SJCRH30 (cell line): ENCODE results near the gene PDLIM7. TPM values are rescaled to one million over a fixed set of nuclear protein-coding genes. Genes with fewer than 3 reads are reported as not detected.

Experiments used
- DNase-seq, 2 experiments: peaks; one replicate each; pipeline ENCODE4 v3.0.0-alpha.2; 2015 to 2020
- H3K27ac ChIP-seq: fragments of 250-450 bp; sonication (Bioruptor Pico); 2 replicates; pipeline ENCODE4 v1.5.1; 2020; ENCODE audit warnings: mild to moderate bottlenecking, moderate library complexity
- H3K27me3 ChIP-seq: fragments of 250-450 bp; sonication (Bioruptor Pico); 2 replicates; pipeline ENCODE4 v1.5.1; 2020; ENCODE audit warnings: mild to moderate bottlenecking, moderate library complexity
- H3K36me3 ChIP-seq: fragments of 250-450 bp; sonication (Bioruptor Pico); 2 replicates; pipeline ENCODE4 v1.5.1; 2020; ENCODE audit warnings: mild to moderate bottlenecking, moderate library complexity
- H3K4me1 ChIP-seq: fragments of 250-450 bp; sonication (Bioruptor Pico); 2 replicates; pipeline ENCODE4 v1.5.1; 2020; ENCODE audit warnings: mild to moderate bottlenecking, moderate library complexity
- H3K4me3 ChIP-seq: fragments of 250-450 bp; sonication (Bioruptor Pico); 2 replicates; pipeline ENCODE4 v1.5.1; 2020; ENCODE audit warnings: mild to moderate bottlenecking, moderate library complexity
- H3K9me3 ChIP-seq: fragments of 250-450 bp; sonication (Bioruptor Pico); replicated peaks from 2 replicates; pipeline ENCODE4 v1.5.1; 2020; ENCODE audit warnings: mild to moderate bottlenecking, moderate library complexity
- total RNA-seq: library from RNA; depleted of rRNA; stranded (reverse); fragments of >200 nt; shearing (Covaris generic); gene quantifications from 2 replicates; pipeline ENCODE4 v1.2.3, GENCODE V29; 2014; rRNA removed

Gene PDLIM7
- total RNA-seq, 1 experiment from 2014 or later: 68.5 TPM

- H3K36me3 ChIP-seq: peaks cover 53% of the 10 kb centered on the region
- H3K9me3 ChIP-seq: no peaks in the 10 kb centered on the region
- no peak for DNase-seq
- no peaks in the 10 kb centered on the region for H3K27me3 ChIP-seq
- no peak overlapping the region for H3K4me3 ChIP-seq
- H3K4me1 ChIP-seq: no peaks in the 10 kb centered on the region
- no peak overlapping the region for H3K27ac ChIP-seq
These were observed 59.8 kb downstream of the PDLIM7 start for GRCh38 chr5:177437623-177438022.

- Histone ChIP-seq H3K4me1 (no peaks in the 10 kb centered on the region), H3K27me3 (no peaks in the 10 kb centered on the region), H3K4me3 (no peak overlapping the region), H3K9me3 (no peaks in the 10 kb centered on the region), H3K36me3 (peaks cover 58% of the 10 kb centered on the region), H3K27ac (no peak overlapping the region)
- DNase-seq: no peak
These were observed 61.4 kb downstream of the PDLIM7 start for GRCh38 chr5:177435847-177436536.

GRCh38 chr5:177434942-177435738, 62.3 kb downstream of the PDLIM7 start:
- Histone ChIP-seq H3K4me1 (peaks cover 4% of the 10 kb centered on the region), H3K27ac (no peak overlapping the region)
- no peak for DNase-seq

GRCh38 chr5:177434437-177434836, 63.0 kb downstream of the PDLIM7 start:
- peaks cover 10% of the 10 kb centered on the region for H3K4me1 ChIP-seq
- peaks cover 59% of the 10 kb centered on the region for H3K36me3 ChIP-seq
- no peak overlapping the region for H3K4me3 ChIP-seq
- no peak overlapping the region for H3K27ac ChIP-seq
- no peaks in the 10 kb centered on the region for H3K27me3 ChIP-seq
- no peaks in the 10 kb centered on the region for H3K9me3 ChIP-seq
- no peak for DNase-seq

More at GRCh38 chr5:177434942-177435738, 62.3 kb downstream of the PDLIM7 start:
- no peaks in the 10 kb centered on the region for H3K9me3 ChIP-seq
- H3K36me3 ChIP-seq: peaks cover 62% of the 10 kb centered on the region
- no peak overlapping the region for H3K4me3 ChIP-seq
- no peaks in the 10 kb centered on the region for H3K27me3 ChIP-seq

GRCh38 chr5:177433658-177434217, 63.7 kb downstream of the PDLIM7 start:
- Histone ChIP-seq H3K4me3 (no peak overlapping the region), H3K36me3 (peaks cover 55% of the 10 kb centered on the region), H3K27ac (no peak overlapping the region), H3K4me1 (peaks cover 14% of the 10 kb centered on the region), H3K9me3 (no peaks in the 10 kb centered on the region), H3K27me3 (no peaks in the 10 kb centered on the region)
- DNase-seq: no peak

Other genes starting within 250 kb of the PDLIM7 start
- gene RAB24, start 193.9 kb downstream of the PDLIM7 start, total RNA-seq: 24.1 and 25.4 TPM in 2 replicates
- 226 and 259 TPM in 2 replicates for gene PRELID1, start 193.8 kb downstream of the PDLIM7 start, total RNA-seq
- 36.6 and 37.6 TPM in 2 replicates for gene MXD3, start 185.7 kb downstream of the PDLIM7 start, total RNA-seq
- gene LMAN2, start 145.9 kb downstream of the PDLIM7 start, total RNA-seq: 144 and 156 TPM in 2 replicates
- gene RGS14, start 139.7 kb downstream of the PDLIM7 start, total RNA-seq: 4.0 and 4.8 TPM in 2 replicates
- not detected in 2 replicates for gene SLC34A1, start 113.2 kb downstream of the PDLIM7 start, total RNA-seq
- not detected in 2 replicates for gene PFN3, start 96.9 kb downstream of the PDLIM7 start, total RNA-seq
- 5.9 and 6.5 TPM in 2 replicates for gene F12, start 88.0 kb downstream of the PDLIM7 start, total RNA-seq
- gene GRK6, start 70.9 kb downstream of the PDLIM7 start, total RNA-seq: 45.1 and 48.4 TPM in 2 replicates
- 6.4 TPM in 2 replicates for gene PRR7, start 50.8 kb downstream of the PDLIM7 start, total RNA-seq
- 239 and 265 TPM in 2 replicates for gene DBN1, start 24.0 kb downstream of the PDLIM7 start, total RNA-seq
- gene DOK3, start 12.2 kb upstream of the PDLIM7 start, total RNA-seq: 3.0 and 6.2 TPM in 2 replicates
- 68.5 and 76.8 TPM in 2 replicates for gene DDX41, start 19.4 kb upstream of the PDLIM7 start, total RNA-seq
- gene FAM193B, start 57.0 kb upstream of the PDLIM7 start, total RNA-seq: 30.8 and 33.8 TPM in 2 replicates
- 70.9 and 76.2 TPM in 2 replicates for gene TMED9, start 94.6 kb upstream of the PDLIM7 start, total RNA-seq
- gene B4GALT7, start 102.5 kb upstream of the PDLIM7 start, total RNA-seq: 17.4 and 22.3 TPM in 2 replicates